ENCODE measurements around the gene FMN1.

FMN1 gene

GRCh38 chr15:32766101-32766500, 428.4 kb downstream of the FMN1 start:
- DNase-seq (ENCODE audit: low read depth): no peak

- DNase-seq (ENCODE audit: low read depth): no peak
These were observed 429.3 kb downstream of the FMN1 start for GRCh38 chr15:32765236-32765635.

GRCh38 chr15:32763295-32763694, 431.2 kb downstream of the FMN1 start:
- no peak for DNase-seq (ENCODE audit: low read depth)

- DNase-seq (ENCODE audit: low read depth): no peak
These were observed 437.1 kb downstream of the FMN1 start for GRCh38 chr15:32757426-32757825.

- no peak for DNase-seq (ENCODE audit: low read depth)
These were observed 443.5 kb downstream of the FMN1 start for GRCh38 chr15:32750979-32751378.

GRCh38 chr15:32747921-32748342, 446.6 kb downstream of the FMN1 start:
- DNase-seq (ENCODE audit: low read depth): no peak

GRCh38 chr15:32746116-32746857, 448.2 kb downstream of the FMN1 start:
- DNase-seq (ENCODE audit: low read depth): no peak

- no peak for DNase-seq (ENCODE audit: low read depth)
These were observed 450.9 kb downstream of the FMN1 start for GRCh38 chr15:32743411-32744140.

- DNase-seq (ENCODE audit: low read depth): no peak
These were observed 454.9 kb downstream of the FMN1 start for GRCh38 chr15:32739522-32740063.

- no peak for DNase-seq (ENCODE audit: low read depth)
These were observed 455.8 kb downstream of the FMN1 start for GRCh38 chr15:32738666-32739065.

GRCh38 chr15:32737304-32737703, 457.2 kb downstream of the FMN1 start:
- no peak for DNase-seq (ENCODE audit: low read depth)

- DNase-seq (ENCODE audit: low read depth): no peak
These were observed 457.8 kb downstream of the FMN1 start for GRCh38 chr15:32736701-32737061.

- DNase-seq (ENCODE audit: low read depth): no peak
These were observed 458.4 kb downstream of the FMN1 start for GRCh38 chr15:32735989-32736700.

- DNase-seq (ENCODE audit: low read depth): no peak
These were observed 461.2 kb downstream of the FMN1 start for GRCh38 chr15:32733281-32733680.

- DNase-seq (ENCODE audit: low read depth): no peak
These were observed 461.8 kb downstream of the FMN1 start for GRCh38 chr15:32732574-32733157.

- no peak for DNase-seq (ENCODE audit: low read depth)
These were observed 463.5 kb downstream of the FMN1 start for GRCh38 chr15:32730677-32731654.

GRCh38 chr15:32729700-32730395, 464.7 kb downstream of the FMN1 start:
- DNase-seq (ENCODE audit: low read depth): no peak

- no peak for DNase-seq (ENCODE audit: low read depth)
These were observed 471.2 kb downstream of the FMN1 start for GRCh38 chr15:32723171-32723948.

GRCh38 chr15:32722136-32722535, 472.4 kb downstream of the FMN1 start:
- DNase-seq (ENCODE audit: low read depth): no peak

GRCh38 chr15:32721596-32721995, 472.9 kb downstream of the FMN1 start:
- no peak for DNase-seq (ENCODE audit: low read depth)

Measured in T follicular helper cell (primary cell).